Measurements from ENCODE around the gene PARP14. TPM values are rescaled to one million over a fixed set of nuclear protein-coding genes. Genes with fewer than 3 reads are reported as not detected.

PARP14 gene
- polyA plus RNA-seq, 1 donor from 2014 or later: not detected

DNA sequence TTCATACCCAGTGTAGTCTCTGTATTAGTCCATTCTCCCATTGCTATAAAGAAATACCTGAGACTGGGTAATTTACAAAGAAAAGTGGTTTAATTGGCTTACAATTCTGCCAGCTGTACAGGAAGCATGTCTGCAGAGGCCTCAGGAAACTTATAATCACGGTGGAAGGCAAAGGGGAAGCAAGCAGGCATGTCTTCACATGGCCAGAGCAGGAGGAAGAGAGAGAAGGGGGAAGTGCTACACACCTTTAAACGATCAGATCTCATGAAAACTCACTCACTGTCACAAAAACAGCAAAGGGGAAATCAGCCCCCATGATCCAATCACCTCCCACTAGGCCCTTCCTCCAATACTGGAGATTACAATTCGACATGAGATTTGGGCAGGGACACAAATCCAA is 6.3 kb upstream of the PARP14 start:
- no peak overlapping the region for H2AFZ ChIP-seq (ENCODE audit: low read depth, low read length)
- peaks cover 4% of the 10 kb centered on the region for H3K9me3 ChIP-seq (ENCODE audit: low read length)
- no peak overlapping the region for H3K27ac ChIP-seq (ENCODE audit: low read length)
- H3K27me3 ChIP-seq (ENCODE audit: insufficient read depth, low read depth, low read length): peaks cover 6% of the 10 kb centered on the region
- H3F3A ChIP-seq (ENCODE audit: insufficient read depth, low read length, poor library complexity, severe bottlenecking): no peaks in the 10 kb centered on the region
- H3K4me3 ChIP-seq (ENCODE audit: low read length): no peak overlapping the region
- no peaks in the 10 kb centered on the region for H4K20me1 ChIP-seq (ENCODE audit: insufficient read depth)
- TF ChIP-seq, protein P1, sequence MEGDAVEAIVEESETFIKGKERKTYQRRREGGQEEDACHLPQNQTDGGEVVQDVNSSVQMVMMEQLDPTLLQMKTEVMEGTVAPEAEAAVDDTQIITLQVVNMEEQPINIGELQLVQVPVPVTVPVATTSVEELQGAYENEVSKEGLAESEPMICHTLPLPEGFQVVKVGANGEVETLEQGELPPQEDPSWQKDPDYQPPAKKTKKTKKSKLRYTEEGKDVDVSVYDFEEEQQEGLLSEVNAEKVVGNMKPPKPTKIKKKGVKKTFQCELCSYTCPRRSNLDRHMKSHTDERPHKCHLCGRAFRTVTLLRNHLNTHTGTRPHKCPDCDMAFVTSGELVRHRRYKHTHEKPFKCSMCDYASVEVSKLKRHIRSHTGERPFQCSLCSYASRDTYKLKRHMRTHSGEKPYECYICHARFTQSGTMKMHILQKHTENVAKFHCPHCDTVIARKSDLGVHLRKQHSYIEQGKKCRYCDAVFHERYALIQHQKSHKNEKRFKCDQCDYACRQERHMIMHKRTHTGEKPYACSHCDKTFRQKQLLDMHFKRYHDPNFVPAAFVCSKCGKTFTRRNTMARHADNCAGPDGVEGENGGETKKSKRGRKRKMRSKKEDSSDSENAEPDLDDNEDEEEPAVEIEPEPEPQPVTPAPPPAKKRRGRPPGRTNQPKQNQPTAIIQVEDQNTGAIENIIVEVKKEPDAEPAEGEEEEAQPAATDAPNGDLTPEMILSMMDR (IDR thresholded peaks at IDR 0.05; ENCODE audit: poor library complexity, severe bottlenecking): no peak
- TF ChIP-seq EZH2 (IDR thresholded peaks at IDR 0.05; ENCODE audit: borderline replicate concordance, insufficient read depth, low read length, poor library complexity, severe bottlenecking) (no peak), RAD21 (conservative IDR thresholded peaks at IDR 0.05) (no peak), TAF1 (IDR thresholded peaks at IDR 0.05; ENCODE audit: low read depth) (no peak), SMC3 (conservative IDR thresholded peaks at IDR 0.05; ENCODE audit: poor library complexity) (no peak), POLR2AphosphoS5 (IDR thresholded peaks at IDR 0.05) (no peak), EP300 (conservative IDR thresholded peaks at IDR 0.05; ENCODE audit: poor library complexity, severe bottlenecking) (no peak), MXI1 (conservative IDR thresholded peaks at IDR 0.05; ENCODE audit: poor library complexity, severe bottlenecking) (no peak)
- TF ChIP-seq, protein P2, sequence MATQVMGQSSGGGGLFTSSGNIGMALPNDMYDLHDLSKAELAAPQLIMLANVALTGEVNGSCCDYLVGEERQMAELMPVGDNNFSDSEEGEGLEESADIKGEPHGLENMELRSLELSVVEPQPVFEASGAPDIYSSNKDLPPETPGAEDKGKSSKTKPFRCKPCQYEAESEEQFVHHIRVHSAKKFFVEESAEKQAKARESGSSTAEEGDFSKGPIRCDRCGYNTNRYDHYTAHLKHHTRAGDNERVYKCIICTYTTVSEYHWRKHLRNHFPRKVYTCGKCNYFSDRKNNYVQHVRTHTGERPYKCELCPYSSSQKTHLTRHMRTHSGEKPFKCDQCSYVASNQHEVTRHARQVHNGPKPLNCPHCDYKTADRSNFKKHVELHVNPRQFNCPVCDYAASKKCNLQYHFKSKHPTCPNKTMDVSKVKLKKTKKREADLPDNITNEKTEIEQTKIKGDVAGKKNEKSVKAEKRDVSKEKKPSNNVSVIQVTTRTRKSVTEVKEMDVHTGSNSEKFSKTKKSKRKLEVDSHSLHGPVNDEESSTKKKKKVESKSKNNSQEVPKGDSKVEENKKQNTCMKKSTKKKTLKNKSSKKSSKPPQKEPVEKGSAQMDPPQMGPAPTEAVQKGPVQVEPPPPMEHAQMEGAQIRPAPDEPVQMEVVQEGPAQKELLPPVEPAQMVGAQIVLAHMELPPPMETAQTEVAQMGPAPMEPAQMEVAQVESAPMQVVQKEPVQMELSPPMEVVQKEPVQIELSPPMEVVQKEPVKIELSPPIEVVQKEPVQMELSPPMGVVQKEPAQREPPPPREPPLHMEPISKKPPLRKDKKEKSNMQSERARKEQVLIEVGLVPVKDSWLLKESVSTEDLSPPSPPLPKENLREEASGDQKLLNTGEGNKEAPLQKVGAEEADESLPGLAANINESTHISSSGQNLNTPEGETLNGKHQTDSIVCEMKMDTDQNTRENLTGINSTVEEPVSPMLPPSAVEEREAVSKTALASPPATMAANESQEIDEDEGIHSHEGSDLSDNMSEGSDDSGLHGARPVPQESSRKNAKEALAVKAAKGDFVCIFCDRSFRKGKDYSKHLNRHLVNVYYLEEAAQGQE (IDR thresholded peaks at IDR 0.05; ENCODE audit: borderline replicate concordance): no peak
- no peak overlapping the region for H3K9ac ChIP-seq (ENCODE audit: low read length)
- no peak overlapping the region for H3K4me2 ChIP-seq (ENCODE audit: low read length)
- no peaks in the 10 kb centered on the region for H3K36me3 ChIP-seq (ENCODE audit: insufficient read depth, low read length)
- H3K9me2 ChIP-seq (ENCODE audit: insufficient read depth, low read length): no peaks in the 10 kb centered on the region
- H3K79me2 ChIP-seq (replicated peaks; ENCODE audit: insufficient read depth, low read length): no peaks in the 10 kb centered on the region

DNA sequence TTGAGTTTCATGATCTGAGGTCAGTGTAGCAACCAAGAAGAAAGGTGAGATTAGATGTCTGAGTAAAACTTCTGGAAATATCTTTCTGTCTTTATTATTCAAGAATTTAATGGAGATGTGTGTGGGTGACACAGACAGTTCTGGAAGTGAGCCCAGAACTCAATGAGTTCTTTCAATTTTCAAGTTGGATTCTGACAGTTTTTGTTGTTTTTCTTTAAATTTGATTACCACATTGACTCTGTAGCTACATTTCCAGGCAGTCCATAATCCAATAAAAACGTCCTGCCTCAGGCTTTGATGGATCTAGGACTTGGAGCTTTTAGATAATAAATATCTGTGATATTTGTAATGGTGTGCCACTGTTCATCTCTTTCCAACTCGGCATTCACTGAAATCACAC is 3.9 kb upstream of the PARP14 start:
- Histone ChIP-seq H3K9me2 (ENCODE audit: insufficient read depth, low read length) (no peaks in the 10 kb centered on the region), H2AFZ (ENCODE audit: low read depth, low read length) (no peak overlapping the region), H3K9ac (ENCODE audit: low read length) (no peak overlapping the region), H3K36me3 (ENCODE audit: insufficient read depth, low read length) (no peaks in the 10 kb centered on the region), H3K27me3 (ENCODE audit: insufficient read depth, low read depth, low read length) (peaks cover 30% of the 10 kb centered on the region), H3K4me2 (ENCODE audit: low read length) (no peak overlapping the region), H3K79me2 (replicated peaks; ENCODE audit: insufficient read depth, low read length) (no peaks in the 10 kb centered on the region), H3K4me3 (ENCODE audit: low read length) (no peak overlapping the region), H3F3A (ENCODE audit: insufficient read depth, low read length, poor library complexity, severe bottlenecking) (no peaks in the 10 kb centered on the region), H4K20me1 (ENCODE audit: insufficient read depth) (no peaks in the 10 kb centered on the region), H3K27ac (ENCODE audit: low read length) (no peak overlapping the region), H3K9me3 (ENCODE audit: low read length) (peaks cover 4% of the 10 kb centered on the region)
- no peak for TF ChIP-seq TAF1 (IDR thresholded peaks at IDR 0.05; ENCODE audit: low read depth)
- TF ChIP-seq EP300 (conservative IDR thresholded peaks at IDR 0.05; ENCODE audit: poor library complexity, severe bottlenecking): no peak
- TF ChIP-seq POLR2AphosphoS5 (IDR thresholded peaks at IDR 0.05): no peak
- no peak for TF ChIP-seq EZH2 (IDR thresholded peaks at IDR 0.05; ENCODE audit: borderline replicate concordance, insufficient read depth, low read length, poor library complexity, severe bottlenecking)
- no peak for TF ChIP-seq MXI1 (conservative IDR thresholded peaks at IDR 0.05; ENCODE audit: poor library complexity, severe bottlenecking)
- TF ChIP-seq, protein P2 (IDR thresholded peaks at IDR 0.05; ENCODE audit: borderline replicate concordance): no peak
- no peak for TF ChIP-seq SMC3 (conservative IDR thresholded peaks at IDR 0.05; ENCODE audit: poor library complexity)
- TF ChIP-seq RAD21 (conservative IDR thresholded peaks at IDR 0.05): no peak
- TF ChIP-seq, protein P1 (IDR thresholded peaks at IDR 0.05; ENCODE audit: poor library complexity, severe bottlenecking): no peak

Data from neural cell (in vitro differentiated cells).